HCT116 (cell line): Measurements from ENCODE around the gene UBE2N.
"Not testable (repeated sequence)": the region's sequence is repeated elsewhere in the genome, so short reads cannot be mapped to it uniquely, and the experiment has no call there.

Source experiments
- CTCF ChIP-seq, 3 experiments: fragments of 200-600 bp in 1 of 3; sonication (generic) in 1 of 3; IDR thresholded peaks in 2 of 3; conservative IDR thresholded peaks in 1 of 3; 2 replicates each; pipeline ENCODE4 v1.5.1; 2012 to 2017; ENCODE audit warnings: low read depth in 2 of 3, low read length in 2 of 3, antibody characterized with exemption in 1 of 3, borderline replicate concordance in 1 of 3, control low read depth in 1 of 3, mild to moderate bottlenecking in 1 of 3, mixed read lengths in 1 of 3, mixed run types in 1 of 3, moderate library complexity in 1 of 3; ENCODE audit not compliant: insufficient read depth in 1 of 3
- EZH2 ChIP-seq: fragments of 200-600 bp; sonication (generic); IDR thresholded peaks from 2 replicates; pipeline ENCODE4 v1.6.1; 2017; ENCODE audit warnings: antibody characterized with exemption, mixed run types
- JUND ChIP-seq: IDR thresholded peaks from 2 replicates; pipeline ENCODE4 v1.6.1; 2012
- SIN3A ChIP-seq: IDR thresholded peaks from 2 replicates; pipeline ENCODE4 v1.6.1; 2012; ENCODE audit warnings: low read depth

GRCh38 chr12:93432031-93432430, 9.7 kb downstream of the UBE2N start:
- not testable (repeated sequence) for TF ChIP-seq JUND; CTCF (IDR thresholded peaks at IDR 0.05 in 2 of 3, conservative IDR thresholded peaks at IDR 0.05 in 1 of 3; ENCODE audit: borderline replicate concordance in 1 of 3, insufficient read depth in 1 of 3, low read depth in 2 of 3, low read length in 2 of 3); SIN3A; EZH2
